ENCODE data around the gene GP5. TPM values are rescaled to one million over a fixed set of nuclear protein-coding genes. Genes with fewer than 3 reads are reported as not detected.
A peak's percentile ranks its signal among the peaks of the same experiment; 100 is the strongest.

The GP5 gene
- total and polyA plus RNA-seq, 9 of the 15 experiments (the other 6 are each of a cell fraction or from before 2014, with no cell fraction given): 0.03 to 0.04 (median 0.04) TPM; not detected in 6

DNA sequence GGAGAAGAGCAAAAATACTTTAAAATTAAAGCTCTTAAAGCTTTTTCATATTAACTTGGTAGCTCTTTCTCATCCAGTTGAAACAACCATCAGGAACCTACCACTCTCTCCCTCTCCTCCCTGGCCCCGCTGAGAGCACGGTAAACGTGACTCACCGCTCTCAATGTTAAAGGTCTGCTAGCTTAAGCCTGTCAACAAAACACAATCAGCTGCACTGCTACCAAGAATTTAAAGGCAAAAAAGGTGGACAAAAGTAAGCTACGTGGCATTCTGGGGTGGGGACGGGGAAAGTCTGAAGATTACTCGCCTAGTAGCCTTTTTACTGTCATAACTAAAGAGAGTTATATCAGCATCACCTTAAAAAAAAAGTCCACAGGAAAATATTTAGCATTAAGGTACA lies 8.4 kb upstream of the GP5 start (continued):
- TF ChIP-seq ZNF224 (CRISPR knock-in tag; IDR thresholded peaks at IDR 0.05) (no peak), TARDBP (IDR thresholded peaks at IDR 0.05) (no peak), SP2 (IDR thresholded peaks at IDR 0.05; ENCODE audit: extremely low read depth, low read depth, low read length, poor library complexity, severe bottlenecking) (no peak), FOSL1 (tag; conservative IDR thresholded peaks at IDR 0.05) (peak; percentile 66), CCAR2 (IDR thresholded peaks at IDR 0.05; ENCODE audit: low read depth, low read length) (no peak), EP400 (IDR thresholded peaks at IDR 0.05) (peak; percentile 56), NCOA2 (IDR thresholded peaks at IDR 0.05; ENCODE audit: partially characterized antibody in 2 of 2) (no peak), MAZ (CRISPR knock-in tag; conservative IDR thresholded peaks at IDR 0.05 in 1 of 2, IDR thresholded peaks at IDR 0.05 in 1 of 2) (no peak), PML (IDR thresholded peaks at IDR 0.05; ENCODE audit: low read length) (no peak), ARID1B (IDR thresholded peaks at IDR 0.05) (peak; percentile 27; the same call in 1 of the 2 replicates), PCBP2 (IDR thresholded peaks at IDR 0.05; ENCODE audit: low read depth, low read length, poor library complexity, severe bottlenecking) (no peak), NFIC (IDR thresholded peaks at IDR 0.05) (no peak), ZNF75A (CRISPR knock-in tag; IDR thresholded peaks at IDR 0.05) (no peak), SAFB (IDR thresholded peaks at IDR 0.05; ENCODE audit: borderline replicate concordance, low read depth, low read length) (no peak), SRSF1 (IDR thresholded peaks at IDR 0.05; ENCODE audit: low read depth, low read length) (no peak), HNRNPLL (IDR thresholded peaks at IDR 0.05; ENCODE audit: low read depth, low read length, poor library complexity, severe bottlenecking) (no peak), SMARCA5 (IDR thresholded peaks at IDR 0.05) (no peak), PRMT5 (CRISPR knock-in tag; IDR thresholded peaks at IDR 0.05) (no peak), NCOR1 (IDR thresholded peaks at IDR 0.05) (no peak), MYBL2 (IDR thresholded peaks at IDR 0.05; ENCODE audit: low read depth) (no peak), MYBL2 (CRISPR knock-in tag; IDR thresholded peaks at IDR 0.05; ENCODE audit: borderline replicate concordance) (no peak)
- TF ChIP-seq, protein P1, sequence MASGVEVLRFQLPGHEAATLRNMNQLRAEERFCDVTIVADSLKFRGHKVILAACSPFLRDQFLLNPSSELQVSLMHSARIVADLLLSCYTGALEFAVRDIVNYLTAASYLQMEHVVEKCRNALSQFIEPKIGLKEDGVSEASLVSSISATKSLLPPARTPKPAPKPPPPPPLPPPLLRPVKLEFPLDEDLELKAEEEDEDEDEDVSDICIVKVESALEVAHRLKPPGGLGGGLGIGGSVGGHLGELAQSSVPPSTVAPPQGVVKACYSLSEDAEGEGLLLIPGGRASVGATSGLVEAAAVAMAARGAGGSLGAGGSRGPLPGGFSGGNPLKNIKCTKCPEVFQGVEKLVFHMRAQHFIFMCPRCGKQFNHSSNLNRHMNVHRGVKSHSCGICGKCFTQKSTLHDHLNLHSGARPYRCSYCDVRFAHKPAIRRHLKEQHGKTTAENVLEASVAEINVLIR (CRISPR knock-in tag; IDR thresholded peaks at IDR 0.05): no peak
- TF ChIP-seq, protein P2, sequence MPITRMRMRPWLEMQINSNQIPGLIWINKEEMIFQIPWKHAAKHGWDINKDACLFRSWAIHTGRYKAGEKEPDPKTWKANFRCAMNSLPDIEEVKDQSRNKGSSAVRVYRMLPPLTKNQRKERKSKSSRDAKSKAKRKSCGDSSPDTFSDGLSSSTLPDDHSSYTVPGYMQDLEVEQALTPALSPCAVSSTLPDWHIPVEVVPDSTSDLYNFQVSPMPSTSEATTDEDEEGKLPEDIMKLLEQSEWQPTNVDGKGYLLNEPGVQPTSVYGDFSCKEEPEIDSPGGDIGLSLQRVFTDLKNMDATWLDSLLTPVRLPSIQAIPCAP (CRISPR knock-in tag; IDR thresholded peaks at IDR 0.05; ENCODE audit: borderline replicate concordance): no peak
- TF ChIP-seq, protein P3, sequence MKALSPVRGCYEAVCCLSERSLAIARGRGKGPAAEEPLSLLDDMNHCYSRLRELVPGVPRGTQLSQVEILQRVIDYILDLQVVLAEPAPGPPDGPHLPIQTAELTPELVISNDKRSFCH (CRISPR knock-in tag; IDR thresholded peaks at IDR 0.05): no peak
- TF ChIP-seq, protein P3 (tag; IDR thresholded peaks at IDR 0.05): no peak
- TF ChIP-seq, protein P4, sequence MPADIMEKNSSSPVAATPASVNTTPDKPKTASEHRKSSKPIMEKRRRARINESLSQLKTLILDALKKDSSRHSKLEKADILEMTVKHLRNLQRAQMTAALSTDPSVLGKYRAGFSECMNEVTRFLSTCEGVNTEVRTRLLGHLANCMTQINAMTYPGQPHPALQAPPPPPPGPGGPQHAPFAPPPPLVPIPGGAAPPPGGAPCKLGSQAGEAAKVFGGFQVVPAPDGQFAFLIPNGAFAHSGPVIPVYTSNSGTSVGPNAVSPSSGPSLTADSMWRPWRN (IDR thresholded peaks at IDR 0.05; ENCODE audit: low read depth): no peak
- TF ChIP-seq, protein P5, sequence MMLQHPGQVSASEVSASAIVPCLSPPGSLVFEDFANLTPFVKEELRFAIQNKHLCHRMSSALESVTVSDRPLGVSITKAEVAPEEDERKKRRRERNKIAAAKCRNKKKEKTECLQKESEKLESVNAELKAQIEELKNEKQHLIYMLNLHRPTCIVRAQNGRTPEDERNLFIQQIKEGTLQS (IDR thresholded peaks at IDR 0.05): peak; percentile 68
- TF ChIP-seq, protein P5 (CRISPR knock-in tag; conservative IDR thresholded peaks at IDR 0.05): no peak

All from K562 (cell line).